Right kidney (tissue), 1 donor: ENCODE results near the gene FCHSD1.
"Not testable (repeated sequence)": the region's sequence is repeated elsewhere in the genome, so short reads cannot be mapped to it uniquely, and the experiment has no call there.

ENCODE experiments used
- DNase-seq: peaks from one replicate; pipeline ENCODE4 v3.0.0-alpha.2; 2016

Gene FCHSD1

DNA sequence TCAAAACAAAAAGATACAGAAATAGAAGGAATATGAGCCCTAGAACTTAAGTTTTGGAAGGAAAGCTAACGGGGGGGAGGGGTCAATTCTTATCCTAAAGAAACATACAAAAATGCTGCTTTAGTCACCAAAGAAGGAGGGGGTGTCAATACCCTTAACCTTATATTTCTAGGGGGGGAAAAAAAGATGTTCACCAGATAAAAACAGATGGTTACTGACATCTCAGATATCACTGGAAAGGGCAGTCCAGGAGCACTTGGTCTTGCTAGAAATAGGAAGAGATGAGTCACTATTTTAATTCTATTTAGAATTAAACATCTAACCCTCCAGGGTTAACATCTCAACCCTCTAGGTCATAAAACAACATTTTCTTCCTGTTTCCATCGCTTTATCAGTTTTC is 34.1 kb downstream of the FCHSD1 start:
- DNase-seq, result no peak

DNA sequence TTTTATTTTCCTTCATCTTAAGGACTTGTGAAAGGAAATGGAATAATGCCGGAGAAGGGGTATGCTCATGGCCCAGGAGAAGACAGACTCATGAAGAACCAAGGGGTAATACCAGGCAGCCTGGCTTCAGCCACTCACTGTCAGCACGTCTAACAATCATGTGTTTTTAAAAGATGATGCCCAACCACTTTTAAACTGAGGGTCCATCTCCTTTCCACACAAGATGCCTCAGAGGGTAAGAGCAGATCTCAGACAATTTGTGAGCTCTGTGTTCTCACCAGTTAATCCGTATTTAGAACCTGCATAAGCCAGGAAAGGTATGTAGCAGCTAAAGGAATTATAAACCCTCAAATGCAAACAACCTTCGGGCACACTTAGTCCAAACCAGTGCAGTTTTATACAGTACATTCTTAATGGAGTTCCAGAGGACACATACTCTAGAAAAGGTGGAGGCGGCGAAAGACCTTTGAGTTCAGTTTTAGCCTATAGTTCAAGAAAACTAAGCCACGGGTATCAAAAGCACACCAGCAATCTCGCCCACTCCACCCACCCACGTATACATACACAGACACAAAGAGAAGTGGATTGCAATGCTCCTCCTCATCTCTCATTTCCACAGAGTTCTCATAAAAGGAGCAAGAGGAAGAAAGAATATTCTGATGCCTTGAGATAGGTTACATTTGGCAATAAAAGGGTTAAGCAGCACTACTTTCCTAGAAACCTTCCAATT is 35.1 kb downstream of the FCHSD1 start:
- no peak for DNase-seq

- DNase-seq, result no peak
Measured at GRCh38 chr5:141613344-141613743, 37.9 kb downstream of the FCHSD1 start.

- no peak for DNase-seq
Measured at GRCh38 chr5:141611289-141611688, 39.9 kb downstream of the FCHSD1 start.

DNA sequence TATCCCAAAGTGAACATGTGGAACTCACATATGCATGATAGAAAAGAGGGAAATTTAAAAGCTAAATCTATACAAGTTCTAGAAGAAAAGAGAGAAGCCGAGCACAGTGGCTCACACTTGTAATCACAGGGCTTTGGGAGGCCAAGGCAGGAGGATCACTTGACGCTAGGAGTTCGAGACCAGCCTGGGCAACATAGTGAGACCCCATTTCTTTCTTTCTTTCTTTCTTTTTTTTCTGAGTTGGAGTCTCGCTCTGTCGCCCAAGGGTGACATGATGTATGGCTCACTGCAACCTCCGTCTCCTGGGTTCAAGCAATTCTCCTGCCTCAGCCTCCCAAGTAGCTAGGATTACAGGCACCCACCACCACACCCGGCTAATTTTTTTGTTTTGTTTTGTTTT is 41.3 kb downstream of the FCHSD1 start:
- DNase-seq, result not testable (repeated sequence)

DNA sequence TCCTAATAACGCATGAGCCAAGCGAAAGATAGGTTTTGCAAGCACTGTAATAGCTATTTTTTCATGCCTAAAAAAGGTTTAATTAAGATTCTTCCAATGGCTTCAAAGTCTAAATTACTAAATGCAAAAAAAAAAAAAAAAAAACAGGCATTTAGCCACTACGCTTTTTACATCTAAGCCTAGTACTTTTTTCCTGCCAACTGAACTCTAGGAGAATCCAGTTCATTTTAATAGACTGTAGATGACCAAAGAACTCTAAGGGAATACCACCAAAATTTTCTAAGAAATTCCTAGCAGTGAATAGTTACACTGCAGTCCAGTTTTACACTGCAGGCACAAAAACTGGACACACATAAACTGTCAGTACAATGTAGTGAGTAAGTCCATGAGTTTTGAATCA is 42.2 kb downstream of the FCHSD1 start:
- DNase-seq, result no peak

DNA sequence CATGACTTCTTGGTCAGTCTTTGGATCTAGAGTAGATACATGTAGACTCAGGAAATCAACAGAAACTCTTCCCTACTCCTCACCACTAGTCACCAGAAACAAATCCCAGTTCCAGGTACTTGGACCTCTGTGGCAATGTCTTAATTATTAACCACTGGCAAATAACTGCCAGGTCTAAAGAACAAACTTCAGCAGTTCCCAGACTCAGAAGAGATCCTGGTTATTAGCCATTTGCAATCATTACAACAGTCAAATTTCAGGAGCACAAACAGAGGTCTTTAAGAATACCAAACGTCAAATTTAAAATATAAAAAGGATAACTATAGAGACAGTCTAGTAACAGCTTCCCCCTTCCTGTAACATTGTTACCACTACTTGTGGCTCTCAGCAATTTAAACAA is 42.7 kb downstream of the FCHSD1 start:
- DNase-seq, result no peak

GRCh38 chr5:141608046-141608445 is 43.2 kb downstream of the FCHSD1 start:
- DNase-seq, result no peak

- DNase-seq, result no peak
Measured at GRCh38 chr5:141605523-141606277, 45.5 kb downstream of the FCHSD1 start.

GRCh38 chr5:141603923-141604717 is 47.1 kb downstream of the FCHSD1 start:
- DNase-seq, result no peak

- no peak for DNase-seq
Measured at GRCh38 chr5:141602606-141603005, 48.6 kb downstream of the FCHSD1 start.

- no peak for DNase-seq
Measured at GRCh38 chr5:141598391-141599345, 52.5 kb downstream of the FCHSD1 start.

DNA sequence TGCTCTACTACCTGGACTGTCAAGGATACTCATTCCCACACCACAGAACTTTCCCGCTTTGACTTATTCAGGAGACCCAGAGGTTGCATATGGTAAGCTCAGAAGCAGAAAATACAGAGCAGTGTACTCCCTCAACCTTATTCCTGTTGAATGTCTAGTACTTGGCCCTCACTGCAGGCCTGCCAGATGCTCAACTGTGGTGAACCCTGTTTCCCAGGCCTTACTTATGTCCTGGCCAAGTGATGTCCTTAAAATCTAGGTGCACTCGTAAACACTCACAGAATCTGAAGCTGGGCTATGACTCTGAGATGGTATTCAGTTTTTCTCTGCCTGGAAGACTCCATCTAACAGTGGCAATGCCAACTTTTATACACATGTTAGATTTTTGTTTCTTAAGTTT is 53.4 kb downstream of the FCHSD1 start:
- no peak for DNase-seq

DNA sequence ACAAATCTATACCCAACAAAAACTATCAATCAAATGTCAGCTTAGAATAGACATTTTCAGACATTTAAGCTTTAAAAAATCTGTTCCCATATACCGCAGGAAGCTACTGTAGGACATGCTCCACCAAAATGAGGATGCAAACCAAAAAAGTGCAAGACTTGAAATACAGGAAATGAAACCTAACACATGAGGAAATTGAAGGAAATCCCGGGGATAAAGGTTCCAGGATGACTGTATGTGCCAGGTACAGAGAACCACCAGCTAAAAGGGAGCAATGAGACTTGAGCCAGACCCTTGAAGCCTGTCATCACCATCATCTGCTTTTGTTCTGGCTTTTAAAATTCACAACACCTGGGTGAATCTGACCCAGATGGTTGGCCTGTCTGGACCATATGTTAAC is 53.8 kb downstream of the FCHSD1 start:
- no peak for DNase-seq

- no peak for DNase-seq
Measured at GRCh38 chr5:141596867-141597266, 54.4 kb downstream of the FCHSD1 start.

DNA sequence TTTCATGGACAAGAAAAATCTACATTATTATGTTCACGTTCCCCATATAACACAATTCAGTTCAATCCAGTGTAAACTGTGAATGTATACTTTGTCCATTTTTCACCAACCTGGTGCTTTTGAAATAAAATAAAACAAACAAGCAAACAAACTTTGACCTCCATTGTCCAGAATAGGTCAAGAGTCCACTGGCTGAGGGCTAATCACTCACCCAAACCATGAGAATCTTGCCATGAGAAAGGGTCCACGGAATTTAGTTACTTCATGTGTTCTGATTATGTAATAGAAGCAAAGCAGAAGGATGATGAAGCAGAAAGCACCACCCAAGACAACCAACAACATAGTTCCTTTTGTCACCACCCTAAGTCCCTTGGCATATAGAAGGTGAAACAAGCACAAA is 61.1 kb downstream of the FCHSD1 start:
- no peak for DNase-seq
